GM23338 (cell line): ENCODE measurements around the gene APEX1. TPM values are rescaled to one million over a fixed set of nuclear protein-coding genes. Genes with fewer than 3 reads are reported as not detected.

ENCODE experiments used
- ATAC-seq: fragments of 200-7000 bp; cut with Tn5 transposase; 3 replicates; pipeline ENCODE4 v1.9.1; 2020
- DNase-seq: peaks from one replicate; pipeline ENCODE4 v3.0.0-alpha.2; 2015; ENCODE audit warnings: low spot score
- H2AFZ ChIP-seq: fragments of 200-600 bp; sonication (generic); 2 replicates; pipeline ENCODE4 v1.8.0; 2016; ENCODE audit warnings: antibody characterized with exemption, mild to moderate bottlenecking, moderate library complexity
- H3F3A ChIP-seq: fragments of 200-600 bp; sonication (generic); replicated peaks from 2 replicates; pipeline ENCODE4 v1.8.0; 2017; ENCODE audit warnings: antibody characterized with exemption, mixed run types, low read depth
- H3K27ac ChIP-seq: fragments of 200-600 bp; sonication (generic); 2 replicates; pipeline ENCODE4 v1.6.1; 2016; ENCODE audit warnings: low read depth
- H3K27me3 ChIP-seq: fragments of 200-600 bp; sonication (generic); 2 replicates; pipeline ENCODE4 v1.8.0; 2016; ENCODE audit warnings: mild to moderate bottlenecking, mixed run types, moderate library complexity; ENCODE audit not compliant: insufficient read depth
- H3K36me3 ChIP-seq: fragments of 200-600 bp; sonication (generic); 2 replicates; pipeline ENCODE4 v1.8.0; 2016; ENCODE audit warnings: mild to moderate bottlenecking; ENCODE audit not compliant: insufficient read depth
- H3K4me1 ChIP-seq: fragments of 200-600 bp; sonication (generic); 2 replicates; pipeline ENCODE4 v1.8.0; 2016; ENCODE audit warnings: mild to moderate bottlenecking, moderate library complexity; ENCODE audit not compliant: insufficient read depth
- H3K4me2 ChIP-seq: fragments of 200-600 bp; sonication (generic); 2 replicates; pipeline ENCODE4 v1.7.1; 2017; ENCODE audit warnings: mixed run types
- H3K4me3 ChIP-seq: fragments of 200-600 bp; sonication (generic); 2 replicates; pipeline ENCODE4 v1.6.1; 2016; ENCODE audit warnings: mixed run types
- H3K79me2 ChIP-seq: fragments of 200-600 bp; sonication (generic); replicated peaks from 2 replicates; pipeline ENCODE4 v1.8.0; 2017; ENCODE audit warnings: mild to moderate bottlenecking; ENCODE audit not compliant: insufficient read depth
- H3K9me2 ChIP-seq: fragments of 200-600 bp; sonication (generic); 2 replicates; pipeline ENCODE4 v1.8.0; 2017; ENCODE audit not compliant: insufficient read depth
- H4K20me1 ChIP-seq: fragments of 200-600 bp; sonication (generic); replicated peaks from 2 replicates; pipeline ENCODE4 v1.8.0; 2017; ENCODE audit warnings: mild to moderate bottlenecking; ENCODE audit not compliant: insufficient read depth
- H3K27ac Mint-ChIP-seq: 2 replicates; pipeline ENCODE4 v1.8.0; 2020; ENCODE audit warnings: inconsistent platforms, mild to moderate bottlenecking, moderate library complexity, mixed read lengths
- H3K27me3 Mint-ChIP-seq: 3 replicates; pipeline ENCODE4 v1.8.0; 2022; ENCODE audit warnings: low read depth, mild to moderate bottlenecking, moderate library complexity, mixed read lengths, inconsistent platforms; ENCODE audit not compliant: insufficient read depth, poor library complexity
- H3K36me3 Mint-ChIP-seq: 3 replicates; pipeline ENCODE4 v1.8.0; 2021; ENCODE audit warnings: low read depth, mild to moderate bottlenecking, inconsistent platforms, moderate library complexity, mixed read lengths
- H3K4me1 Mint-ChIP-seq: 3 replicates; pipeline ENCODE4 v1.8.0; 2020; ENCODE audit warnings: mild to moderate bottlenecking, inconsistent platforms, mixed read lengths
- H3K4me3 Mint-ChIP-seq: 3 replicates; pipeline ENCODE4 v1.8.0; 2021; ENCODE audit warnings: moderate library complexity, mild to moderate bottlenecking, inconsistent platforms, mixed read lengths
- H3K9me3 Mint-ChIP-seq: 3 replicates; pipeline ENCODE4 v1.8.0; 2020; ENCODE audit warnings: moderate library complexity, mild to moderate bottlenecking, inconsistent platforms, mixed read lengths
- CREB1 ChIP-seq: fragments of 250-450 bp; sonication (Bioruptor Pico); IDR thresholded peaks from 2 replicates; pipeline ENCODE4 v1.5.0; 2020; ENCODE audit warnings: low read depth, mild to moderate bottlenecking, moderate library complexity
- EZH2phosphoT487 ChIP-seq: fragments of 200-600 bp; sonication (generic); IDR thresholded peaks from one replicate; pipeline ENCODE4 v1.8.1; 2018; ENCODE audit warnings: antibody characterized with exemption; ENCODE audit not compliant: unreplicated experiment
- JUNB ChIP-seq: IDR thresholded peaks from one replicate; pipeline ENCODE4 v1.6.1; 2016; ENCODE audit warnings: antibody characterized with exemption; ENCODE audit not compliant: unreplicated experiment
- NANOG ChIP-seq: IDR thresholded peaks from 2 replicates; pipeline ENCODE4 v1.6.1; 2016; ENCODE audit warnings: antibody characterized with exemption, borderline replicate concordance
- STAT1 ChIP-seq: IDR thresholded peaks from one replicate; pipeline ENCODE4 v1.6.1; 2016; ENCODE audit warnings: antibody characterized with exemption; ENCODE audit not compliant: unreplicated experiment
- ZNF114 ChIP-seq: fragments of 250-450 bp; sonication (Bioruptor Pico); IDR thresholded peaks from 2 replicates; pipeline ENCODE4 v1.5.0; 2020; ENCODE audit warnings: mild to moderate bottlenecking, moderate library complexity
- ZNF331 ChIP-seq: fragments of 250-450 bp; sonication (Bioruptor Pico); IDR thresholded peaks from 2 replicates; pipeline ENCODE4 v1.5.0; 2020; ENCODE audit warnings: low read depth, mild to moderate bottlenecking, moderate library complexity
- ZNF462 ChIP-seq: fragments of 250-450 bp; sonication (Bioruptor Pico); IDR thresholded peaks from 2 replicates; pipeline ENCODE4 v1.5.0; 2020; ENCODE audit warnings: mild to moderate bottlenecking, moderate library complexity
- polyA plus RNA-seq: library from polyadenylated mRNA; unstranded; fragments of >200 nt; fragmentation: Nextera tagmentation; extraction: Ambion mirVana; gene quantifications from 2 replicates; pipeline ENCODE4 v1.2.1, GENCODE V29; 2016
- total RNA-seq: library from RNA; depleted of rRNA; stranded (reverse); fragments of >200 nt; shearing (Covaris generic); gene quantifications from 2 replicates; pipeline ENCODE4 v1.2.3, GENCODE V29; 2014
- TF ChIP-seq, protein P1 (sequence below): IDR thresholded peaks from 2 replicates; pipeline ENCODE4 v1.6.1; 2016; ENCODE audit warnings: antibody characterized with exemption

Gene APEX1
- total and polyA plus RNA-seq, 2 experiments from 2014 or later: 247 to 279 TPM

DNA sequence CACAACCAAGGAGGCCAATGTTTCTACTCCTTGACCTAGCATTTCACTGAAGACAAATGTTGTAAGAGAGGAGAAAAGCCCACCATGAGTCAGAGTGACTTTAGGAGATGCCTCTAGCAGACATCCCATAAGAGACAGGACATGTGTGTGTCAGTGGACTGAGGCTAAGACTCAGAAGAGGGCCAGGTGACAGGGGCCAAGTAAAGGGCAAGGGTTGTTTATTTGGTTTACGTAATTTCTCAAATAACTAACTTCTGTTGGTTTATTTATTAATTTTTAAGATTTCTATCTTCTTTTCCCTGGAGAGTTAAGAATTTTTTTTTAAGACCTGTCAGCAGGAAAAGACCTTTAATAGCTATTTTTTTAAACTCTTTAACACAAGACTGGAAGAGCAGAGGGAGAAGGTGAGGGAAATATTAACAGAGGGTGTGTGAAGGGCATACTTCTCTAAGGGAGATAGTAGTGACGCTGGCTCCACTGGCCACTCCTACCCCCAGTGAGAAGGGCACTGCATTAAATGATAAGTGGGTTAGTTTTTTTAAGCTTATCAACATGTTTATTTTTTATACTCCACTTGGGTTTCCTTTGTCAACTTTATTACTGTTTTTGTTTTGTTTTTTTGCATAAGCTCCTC, 17.6 kb downstream of the APEX1 start (continued):
- TF ChIP-seq ZNF331 (no peak), STAT1 (no peak), CREB1 (CRISPR knock-in tag) (no peak), ZNF462 (CRISPR knock-in tag) (no peak), JUNB (no peak), EZH2phosphoT487 (no peak)
- TF ChIP-seq, protein P1, sequence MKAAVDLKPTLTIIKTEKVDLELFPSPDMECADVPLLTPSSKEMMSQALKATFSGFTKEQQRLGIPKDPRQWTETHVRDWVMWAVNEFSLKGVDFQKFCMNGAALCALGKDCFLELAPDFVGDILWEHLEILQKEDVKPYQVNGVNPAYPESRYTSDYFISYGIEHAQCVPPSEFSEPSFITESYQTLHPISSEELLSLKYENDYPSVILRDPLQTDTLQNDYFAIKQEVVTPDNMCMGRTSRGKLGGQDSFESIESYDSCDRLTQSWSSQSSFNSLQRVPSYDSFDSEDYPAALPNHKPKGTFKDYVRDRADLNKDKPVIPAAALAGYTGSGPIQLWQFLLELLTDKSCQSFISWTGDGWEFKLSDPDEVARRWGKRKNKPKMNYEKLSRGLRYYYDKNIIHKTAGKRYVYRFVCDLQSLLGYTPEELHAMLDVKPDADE: no peak

DNA sequence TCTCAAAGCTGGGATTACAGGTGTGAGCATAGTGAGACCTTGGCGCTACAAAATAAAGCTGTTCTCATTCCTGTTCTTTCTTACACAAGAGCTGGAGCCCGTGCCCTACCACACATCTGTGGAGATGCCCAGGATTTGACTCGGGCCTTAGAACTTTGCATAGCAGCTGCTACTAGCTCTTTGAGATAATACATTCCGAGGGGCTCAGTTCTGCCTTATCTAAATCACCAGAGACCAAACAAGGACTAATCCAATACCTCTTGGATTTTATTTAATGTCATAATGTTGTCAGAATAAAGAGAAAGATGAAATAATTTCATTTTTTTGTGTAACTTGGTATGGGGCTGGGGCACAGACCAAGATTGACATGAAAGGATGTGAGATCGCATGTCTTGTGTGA, 21.8 kb downstream of the APEX1 start:
- Histone ChIP-seq H3K36me3 (peaks cover 47% of the 10 kb centered on the region), H3K27me3 (no peaks in the 10 kb centered on the region), H3K4me2 (no peak overlapping the region), H3K4me3 (no peak overlapping the region), H3K27ac (no peak overlapping the region), H3F3A (peaks cover 10% of the 10 kb centered on the region; the same call in 1 of the 2 replicates), H3K4me1 (peaks cover 6% of the 10 kb centered on the region), H3K79me2 (peaks cover 17% of the 10 kb centered on the region), H2AFZ (no peak overlapping the region), H3K9me2 (no peaks in the 10 kb centered on the region), H4K20me1 (peaks cover 3% of the 10 kb centered on the region)
- peaks cover 66% of the 10 kb centered on the region for H3K36me3 Mint-ChIP-seq
- DNase-seq (no peak), ATAC-seq (no peak)
- no peak overlapping the region for H3K27ac Mint-ChIP-seq
- peaks cover 7% of the 10 kb centered on the region; the same call in 2 of the 3 replicates for H3K4me1 Mint-ChIP-seq
- H3K9me3 Mint-ChIP-seq: no peaks in the 10 kb centered on the region
- H3K4me3 Mint-ChIP-seq: no peak overlapping the region
- no peaks in the 10 kb centered on the region for H3K27me3 Mint-ChIP-seq
- TF ChIP-seq CREB1 (CRISPR knock-in tag) (no peak), JUNB (no peak), ZNF462 (CRISPR knock-in tag) (no peak), ZNF114 (CRISPR knock-in tag) (no peak), NANOG (no peak)
